ENCODE measurements around the gene GPS1. TPM values are rescaled to one million over a fixed set of nuclear protein-coding genes. Genes with fewer than 3 reads are reported as not detected.

The GPS1 gene
- total and polyA plus RNA-seq, 9 of the 15 experiments (the other 6 are each of a cell fraction or from before 2014, with no cell fraction given) = 3.1 to 167 (median 69.9) TPM

- TF ChIP-seq CLOCK (CRISPR knock-in tag; IDR thresholded peaks at IDR 0.05; ENCODE audit: borderline replicate concordance) (no peak), PBX2 (CRISPR knock-in tag; IDR thresholded peaks at IDR 0.05; ENCODE audit: low read depth) (no peak), PBX2 (tag; conservative IDR thresholded peaks at IDR 0.05; ENCODE audit: low read depth) (no peak), CREBBP (IDR thresholded peaks at IDR 0.05; ENCODE audit: low read depth, low read length) (no peak), HOMEZ (CRISPR knock-in tag; IDR thresholded peaks at IDR 0.05) (no peak), ASH1L (IDR thresholded peaks at IDR 0.05; ENCODE audit: borderline replicate concordance, low read depth, partially characterized antibody) (no peak), ZNF518B (CRISPR knock-in tag; IDR thresholded peaks at IDR 0.05) (no peak), ZNF212 (CRISPR knock-in tag; IDR thresholded peaks at IDR 0.05) (no peak), ARHGAP35 (IDR thresholded peaks at IDR 0.05; ENCODE audit: partially characterized antibody) (no peak), RFX7 (CRISPR knock-in tag; IDR thresholded peaks at IDR 0.05) (no peak), ATF2 (CRISPR knock-in tag; IDR thresholded peaks at IDR 0.05) (no peak), ZNF57 (CRISPR knock-in tag; IDR thresholded peaks at IDR 0.05) (no peak), ZNF75A (CRISPR knock-in tag; IDR thresholded peaks at IDR 0.05) (no peak)
These were observed 21.0 kb upstream of the GPS1 start (continued) for GRCh38 chr17:82030470-82031302.

All from K562 (cell line).